Endothelial cell of umbilical vein (primary cell): ENCODE measurements around the gene THG1L. TPM values are rescaled to one million over a fixed set of nuclear protein-coding genes. Genes with fewer than 3 reads are reported as not detected.

Experiments
- BruUV-seq: library from RNA; stranded (reverse); fragments of 400-500 nt; replicated peaks from 2 replicates; lab custom pipeline; 2021; lab: Mats Ljungman, UMichigan
- CTCF ChIA-PET: fragments of 300-600, 350-600 bp; sonication (Branson Sonifier 250); formaldehyde crosslinking; loops from one replicate; lab custom pipeline; 2021; ENCODE audit warnings: antibody characterized with exemption, inconsistent platforms; lab: Charles Lee
- POLR2A ChIA-PET: fragments of 300-600, 350-600 bp; sonication (Branson Sonifier 250); formaldehyde crosslinking; loops from one replicate; lab custom pipeline; 2021; ENCODE audit warnings: antibody characterized with exemption, inconsistent platforms; lab: Charles Lee
- DNase-seq: peaks from one replicate; pipeline ENCODE4 v3.0.0-alpha.2; 2011; ENCODE audit warnings: low read depth, low spot score
- FAIRE-seq: peaks from 2 replicates; lab custom pipeline; 2011; peaks lifted over from hg19 to GRCh38; lab: Jason Lieb, UNC
- H2AFZ ChIP-seq: 2 replicates; pipeline ENCODE4 v1.6.0; 2012; ENCODE audit warnings: low read depth, low read length, control low read depth, inconsistent platforms
- H3K27ac ChIP-seq: 2 replicates; pipeline ENCODE4 v1.5.1; 2011; ENCODE audit warnings: low read depth, mild to moderate bottlenecking, control low read depth, low read length, moderate library complexity; ENCODE audit not compliant: insufficient read depth
- H3K27me3 ChIP-seq, 2 experiments: 2 replicates each; pipeline versions ENCODE4 v1.6.0 to v1.6.1; 2011; ENCODE audit warnings: low read length in 2 of 2, mixed read lengths in 1 of 2; ENCODE audit not compliant: control insufficient read depth in 2 of 2, insufficient read depth in 2 of 2
- H3K36me3 ChIP-seq, 2 experiments: 2 replicates in 1 of 2; 3 replicates in 1 of 2; pipeline ENCODE4 v1.5.1; 2011; ENCODE audit warnings: low read length in 2 of 2, mild to moderate bottlenecking in 1 of 2, moderate library complexity in 1 of 2; ENCODE audit not compliant: control insufficient read depth in 2 of 2, insufficient read depth in 2 of 2; ENCODE audit errors: extremely low read depth in 1 of 2
- H3K4me1 ChIP-seq: 3 replicates; pipeline ENCODE4 v1.5.1; 2011; ENCODE audit warnings: mild to moderate bottlenecking, low read length; ENCODE audit not compliant: control insufficient read depth, insufficient read depth; ENCODE audit errors: extremely low read depth
- H3K4me2 ChIP-seq: 2 replicates; pipeline ENCODE4 v1.6.1; 2011; ENCODE audit warnings: low read length, control low read depth, mixed read lengths; ENCODE audit not compliant: insufficient read depth
- H3K4me3 ChIP-seq, 3 experiments: fragments of 200-600 bp in 1 of 3; sonication (generic), shearing (Covaris generic) in 1 of 3; replicated peaks in 1 of 3; 2 replicates each; pipeline ENCODE4 v1.5.1; 2011 to 2016; ENCODE audit warnings: control low read depth in 3 of 3, low read length in 3 of 3, mild to moderate bottlenecking in 2 of 3, inconsistent platforms in 1 of 3, low read depth in 1 of 3, moderate library complexity in 1 of 3; ENCODE audit not compliant: insufficient read depth in 1 of 3
- H3K79me2 ChIP-seq: 2 replicates; pipeline ENCODE4 v1.6.0; 2012; ENCODE audit warnings: low read length, inconsistent platforms; ENCODE audit not compliant: control insufficient read depth, insufficient read depth
- H3K9ac ChIP-seq: replicated peaks from 2 replicates; pipeline ENCODE3; 2011; ENCODE audit warnings: low read length, control low read depth; ENCODE audit not compliant: insufficient read depth; ENCODE audit errors: extremely low read depth
- H3K9me1 ChIP-seq: replicated peaks from 3 replicates; pipeline ENCODE4 v1.6.0; 2011; ENCODE audit warnings: mild to moderate bottlenecking, low read length; ENCODE audit not compliant: control insufficient read depth, insufficient read depth; ENCODE audit errors: extremely low read depth
- H3K9me3 ChIP-seq: replicated peaks from 2 replicates; pipeline ENCODE4 v1.5.1; 2012; ENCODE audit warnings: low read length, inconsistent platforms; ENCODE audit not compliant: control insufficient read depth, insufficient read depth
- H4K20me1 ChIP-seq: replicated peaks from 2 replicates; pipeline ENCODE3; 2011; ENCODE audit warnings: mild to moderate bottlenecking, low read length; ENCODE audit not compliant: control insufficient read depth, insufficient read depth; ENCODE audit errors: extremely low read depth
- CTCF ChIP-seq, 2 donors: IDR thresholded peaks; 1 replicate in 1 of 2; 2 replicates in 1 of 2; pipeline ENCODE4 v1.5.1; 2011; ENCODE audit warnings: low read length in 2 of 2, mild to moderate bottlenecking in 2 of 2, moderate library complexity in 2 of 2, control low read depth in 1 of 2, inconsistent platforms in 1 of 2, low read depth in 1 of 2; ENCODE audit not compliant: insufficient read depth in 1 of 2; ENCODE audit errors: extremely low read depth in 1 of 2
- EZH2 ChIP-seq: IDR thresholded peaks from 2 replicates; pipeline ENCODE4 v1.6.1; 2012; ENCODE audit warnings: borderline replicate concordance, low read depth, mild to moderate bottlenecking, moderate library complexity, low read length, inconsistent platforms; ENCODE audit not compliant: severe bottlenecking
- FOS ChIP-seq: IDR thresholded peaks from 2 replicates; pipeline ENCODE4 v1.6.1; 2011; ENCODE audit warnings: mild to moderate bottlenecking, low read length, moderate library complexity, borderline replicate concordance; ENCODE audit not compliant: insufficient read depth
- GATA2 ChIP-seq: IDR thresholded peaks from 2 replicates; pipeline ENCODE4 v1.7.0; 2011; ENCODE audit warnings: low read depth, mild to moderate bottlenecking, moderate library complexity, mixed read lengths, low read length; ENCODE audit not compliant: insufficient read length, insufficient read depth
- JUN ChIP-seq: IDR thresholded peaks from 2 replicates; pipeline ENCODE4 v1.6.1; 2011; ENCODE audit warnings: borderline replicate concordance, low read depth; ENCODE audit not compliant: insufficient read length, insufficient read depth
- MAX ChIP-seq: IDR thresholded peaks from 2 replicates; pipeline ENCODE4 v1.6.1; 2011; ENCODE audit not compliant: insufficient read depth, insufficient read length
- MYC ChIP-seq: IDR thresholded peaks from one replicate; pipeline ENCODE4 v1.6.1; 2011; ENCODE audit warnings: mild to moderate bottlenecking, low read depth, low read length
- POLR2A ChIP-seq: IDR thresholded peaks from 2 replicates; pipeline ENCODE4 v1.6.1; 2012; ENCODE audit warnings: low read depth, mild to moderate bottlenecking, control low read depth, low read length
- POLR2AphosphoS5 ChIP-seq: IDR thresholded peaks from 2 replicates; pipeline ENCODE4 v1.6.1; 2012; ENCODE audit warnings: low read depth, mild to moderate bottlenecking, control low read depth, low read length, moderate library complexity; ENCODE audit not compliant: insufficient read depth
- dilution Hi-C: fragments of 300-500 bp; cut with MboI; formaldehyde crosslinking; loops from one replicate; pipeline ENCODE4 v1.15.0; 2019; ENCODE audit warnings: low sequenced_read_pairs; ENCODE audit not compliant: extremely low pct_ligation_motif_present
- intact Hi-C: fragments of 100-400 bp; cut with micrococcal nuclease; formaldehyde crosslinking; loops from one replicate; pipeline ENCODE4 v1.10.0; 2022
- polyA plus RNA-seq, 4 experiments: library from polyadenylated mRNA; depleted of rRNA in 3 of 4; stranded (reverse) in 3 of 4; unstranded in 1 of 4; fragments of >200 nt; gene quantifications; 2 replicates each; pipeline versions ENCODE4 v1.2.1 to v1.2.3, GENCODE V29; 2011 to 2012; ENCODE audit warnings: missing spikeins in 1 of 4
- total RNA-seq: library from RNA; stranded (reverse); gene quantifications from 2 replicates; pipeline ENCODE4 v1.2.3, GENCODE V29; 2021

The THG1L gene
- total and polyA plus RNA-seq, 2 donors (not counting 3 experiments of a cell fraction or from before 2014, with no cell fraction given) = 4.4 to 7.6 TPM

GRCh38 chr5:157747173-157747740 is 16.0 kb downstream of the THG1L start:
- peaks cover 18% of the 10 kb centered on the region for H3K79me2 ChIP-seq
- CTCF ChIA-PET = interaction anchor here (1.5 kb wide), 1 partner anchor 1360 kb away, joined by 3 read pairs; no protein-coding TSS in a partner anchor
- peaks cover 21% of the 10 kb centered on the region for H3K4me1 ChIP-seq
- DNase-seq = no peak
- no peak for FAIRE-seq
- intact Hi-C loops = no loop called here
- peaks cover 0 to 2% of the 10 kb centered on the region in 2 experiments for H3K36me3 ChIP-seq
- H3K4me3 ChIP-seq = no peak overlapping the region
- H3K4me2 ChIP-seq = no peak overlapping the region
- no TSS peak for BruUV-seq
- H3K27ac ChIP-seq = no peak overlapping the region
- dilution Hi-C loops = no loop called here
- H2AFZ ChIP-seq = no peak overlapping the region
- no peaks in the 10 kb centered on the region for H3K9me1 ChIP-seq
- H3K9me3 ChIP-seq = no peaks in the 10 kb centered on the region
- H3K27me3 ChIP-seq = no peaks in the 10 kb centered on the region
- no peak for TF ChIP-seq POLR2A
- no peak for TF ChIP-seq MAX
- no peak for TF ChIP-seq GATA2
- POLR2A ChIA-PET = no interaction called here
- H4K20me1 ChIP-seq = no peaks in the 10 kb centered on the region
- no peak overlapping the region for H3K9ac ChIP-seq

- H3K4me3 ChIP-seq = no peak overlapping the region
- peaks cover 18% of the 10 kb centered on the region for H3K79me2 ChIP-seq
- ChIA-PET CTCF (interaction anchor here (0.6 to 1.5 kb wide), 8 partner anchors 9 to 1359 kb away, joined by 3 to 4 read pairs (median 3); partner anchors contain the start of gene THG1L), POLR2A (interaction anchor here (0.6 kb wide), 1 partner anchor 620 kb away, joined by 10 read pairs; no protein-coding TSS in a partner anchor)
- peaks cover 21% of the 10 kb centered on the region for H3K4me1 ChIP-seq
- peaks cover 0 to 5% of the 10 kb centered on the region in 2 experiments for H3K36me3 ChIP-seq
- intact Hi-C loops (no loop called here), dilution Hi-C loops (no loop called here)
- no peak overlapping the region for H3K27ac ChIP-seq
- no peak overlapping the region for H2AFZ ChIP-seq
- TF ChIP-seq JUN (no peak), EZH2 (no peak), FOS (no peak), CTCF (IDR thresholded peaks at IDR 0.05; ENCODE audit: extremely low read depth in 1 of 2, insufficient read depth in 1 of 2, low read depth in 1 of 2, low read length in 2 of 2) (no peak), MAX (no peak), POLR2A (no peak), MYC (no peak), GATA2 (no peak), POLR2AphosphoS5 (no peak)
- no peaks in the 10 kb centered on the region for H3K27me3 ChIP-seq
- DNase-seq (no peak), FAIRE-seq (no peak)
- no peaks in the 10 kb centered on the region for H4K20me1 ChIP-seq
- H3K9ac ChIP-seq = no peak overlapping the region
- BruUV-seq = no TSS peak
- no peaks in the 10 kb centered on the region for H3K9me3 ChIP-seq
- no peak overlapping the region for H3K4me2 ChIP-seq
- no peaks in the 10 kb centered on the region for H3K9me1 ChIP-seq
Measured at GRCh38 chr5:157747766-157748700, 16.8 kb downstream of the THG1L start.
